Gastroesophageal sphincter (tissue), 4 donors: Measurements from ENCODE around the gene KLF9. TPM values are rescaled to one million over a fixed set of nuclear protein-coding genes. Genes with fewer than 3 reads are reported as not detected.

ENCODE experiments used
- ATAC-seq: fragments of 150-250 bp; one replicate; pipeline ENCODE4 v1.9.1; 2016; ENCODE audit warnings: mild to moderate bottlenecking, moderate library complexity
- H3K27ac ChIP-seq, 4 donors: fragments of 200-600 bp; sonication (generic) in 3 of 4; 1 replicate in 3 of 4; 2 replicates in 1 of 4; pipeline ENCODE4 v1.5.1; 2016 to 2019
- H3K27me3 ChIP-seq: fragments of 200-600 bp; sonication (generic); one replicate; pipeline ENCODE4 v1.5.1; 2019
- H3K36me3 ChIP-seq, 2 donors: fragments of 200-600 bp; sonication (generic); one replicate each; pipeline ENCODE4 v1.5.1; 2019; ENCODE audit warnings: control low read depth in 1 of 2
- H3K4me1 ChIP-seq, 3 donors: fragments of 200-600 bp; sonication (generic); 1 replicate in 2 of 3; 2 replicates in 1 of 3; pipeline ENCODE4 v1.5.1; 2016 to 2019; ENCODE audit warnings: control low read depth in 2 of 3
- H3K4me3 ChIP-seq, 2 donors: fragments of 200-600 bp; sonication (generic); one replicate each; pipeline ENCODE4 v1.5.1; 2019; ENCODE audit warnings: mild to moderate bottlenecking in 1 of 2, moderate library complexity in 1 of 2
- H3K9me3 ChIP-seq, 3 donors: fragments of 200-600 bp; sonication (generic); one replicate each; pipeline ENCODE4 v1.5.1; 2017 to 2019; ENCODE audit warnings: control low read depth in 2 of 3
- EP300 ChIP-seq: sonication (generic); formaldehyde crosslinking; IDR thresholded peaks from one replicate; pipeline ENCODE4 v1.6.1; 2017; ENCODE audit warnings: antibody characterized with exemption, mild to moderate bottlenecking
- POLR2A ChIP-seq, 2 donors: fragments of 450-650 bp; IDR thresholded peaks; one replicate each; pipeline ENCODE4 v1.6.1; 2017; ENCODE audit warnings: antibody characterized with exemption in 2 of 2, mild to moderate bottlenecking in 2 of 2, moderate library complexity in 1 of 2
- POLR2AphosphoS5 ChIP-seq: sonication (generic); formaldehyde crosslinking; IDR thresholded peaks from one replicate; pipeline ENCODE4 v1.6.1; 2017; ENCODE audit warnings: antibody characterized with exemption
- WGBS, 2 donors: methylation state at CpG; one replicate each; pipeline ENCODE4 v1.1.5; 2018; ENCODE audit warnings: low coverage in 1 of 2; 5-methylcytosine and 5-hydroxymethylcytosine counted together
- total RNA-seq, 4 donors: library from RNA; depleted of rRNA; stranded (reverse); fragments of >200 nt; gene quantifications; one replicate each; pipeline ENCODE4 v1.1.0, GENCODE V29; 2016
- TF ChIP-seq, protein P1 (sequence below), 4 experiments: fragments of 200-600 bp in 2 of 4; fragments of 450-650 bp in 2 of 4; sonication (generic) in 1 of 4; IDR thresholded peaks; one replicate each; pipeline ENCODE4 v1.5.1; 2017 to 2019; ENCODE audit warnings: antibody characterized with exemption in 4 of 4, mild to moderate bottlenecking in 2 of 4, moderate library complexity in 2 of 4

KLF9 gene
- total RNA-seq, 4 donors from 2014 or later = 117 to 224 (median 154) TPM

DNA sequence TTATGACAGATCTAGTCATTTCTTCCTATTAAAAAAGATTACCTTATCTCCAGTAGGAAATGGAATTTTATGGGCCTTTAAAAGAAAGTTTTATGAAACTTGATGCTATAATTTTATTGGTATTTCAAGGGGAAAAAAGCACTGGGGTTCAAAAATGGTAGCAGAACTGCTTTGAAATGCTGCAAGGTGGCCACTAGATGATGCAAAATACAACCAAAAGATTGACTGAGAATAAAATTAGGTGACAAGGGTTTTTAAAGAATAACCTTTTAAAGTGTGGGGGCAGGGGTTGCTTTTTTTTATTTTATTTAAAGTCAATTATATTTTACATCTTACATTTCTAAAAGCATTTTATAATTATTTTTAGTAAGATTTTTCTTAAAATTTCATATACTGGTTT is 61.7 kb downstream of the KLF9 start:
- peak overlapping the region in 1 of 4 donors; percentile 52 for H3K27ac ChIP-seq
- peaks cover 0 to 38% of the 10 kb centered on the region in 2 donors for H3K36me3 ChIP-seq
- no peak for TF ChIP-seq POLR2A (IDR thresholded peaks at IDR 0.05)
- TF ChIP-seq, protein P1, sequence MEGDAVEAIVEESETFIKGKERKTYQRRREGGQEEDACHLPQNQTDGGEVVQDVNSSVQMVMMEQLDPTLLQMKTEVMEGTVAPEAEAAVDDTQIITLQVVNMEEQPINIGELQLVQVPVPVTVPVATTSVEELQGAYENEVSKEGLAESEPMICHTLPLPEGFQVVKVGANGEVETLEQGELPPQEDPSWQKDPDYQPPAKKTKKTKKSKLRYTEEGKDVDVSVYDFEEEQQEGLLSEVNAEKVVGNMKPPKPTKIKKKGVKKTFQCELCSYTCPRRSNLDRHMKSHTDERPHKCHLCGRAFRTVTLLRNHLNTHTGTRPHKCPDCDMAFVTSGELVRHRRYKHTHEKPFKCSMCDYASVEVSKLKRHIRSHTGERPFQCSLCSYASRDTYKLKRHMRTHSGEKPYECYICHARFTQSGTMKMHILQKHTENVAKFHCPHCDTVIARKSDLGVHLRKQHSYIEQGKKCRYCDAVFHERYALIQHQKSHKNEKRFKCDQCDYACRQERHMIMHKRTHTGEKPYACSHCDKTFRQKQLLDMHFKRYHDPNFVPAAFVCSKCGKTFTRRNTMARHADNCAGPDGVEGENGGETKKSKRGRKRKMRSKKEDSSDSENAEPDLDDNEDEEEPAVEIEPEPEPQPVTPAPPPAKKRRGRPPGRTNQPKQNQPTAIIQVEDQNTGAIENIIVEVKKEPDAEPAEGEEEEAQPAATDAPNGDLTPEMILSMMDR (IDR thresholded peaks at IDR 0.05) = peak; percentile 62 to 85 (median 80)
- H3K4me3 ChIP-seq = no peak overlapping the region
- peaks cover 0 to 37% (median 0%) of the 10 kb centered on the region in 3 donors for H3K4me1 ChIP-seq
- ATAC-seq = no peak
- no peaks in the 10 kb centered on the region for H3K27me3 ChIP-seq
- H3K9me3 ChIP-seq = no peaks in the 10 kb centered on the region

DNA sequence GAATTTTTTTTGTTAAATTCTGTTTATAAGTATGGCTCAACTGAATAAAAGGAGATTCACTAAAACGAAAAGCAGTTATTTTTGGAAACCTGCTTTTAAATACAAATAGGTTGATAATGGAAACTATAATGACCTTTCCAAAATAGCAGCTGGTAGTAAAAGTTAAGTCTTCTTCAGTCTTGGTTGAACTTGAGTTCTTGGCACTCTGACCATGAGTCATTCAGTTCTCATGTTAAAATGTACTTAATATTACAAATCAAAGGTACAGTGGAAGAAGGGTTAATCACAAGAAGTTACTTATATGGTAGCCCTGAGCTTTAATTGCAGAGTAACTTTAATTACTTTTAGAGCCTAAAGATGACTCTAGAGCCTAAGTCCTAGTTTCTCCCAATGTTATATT is 62.1 kb downstream of the KLF9 start:
- WGBS, 2 donors = 24 to 42% methylated on average over 1 of the region's 1 CpG
- no peak for ATAC-seq
- H3K27ac ChIP-seq = peak overlapping the region in 1 of 4 donors; percentile 52

DNA sequence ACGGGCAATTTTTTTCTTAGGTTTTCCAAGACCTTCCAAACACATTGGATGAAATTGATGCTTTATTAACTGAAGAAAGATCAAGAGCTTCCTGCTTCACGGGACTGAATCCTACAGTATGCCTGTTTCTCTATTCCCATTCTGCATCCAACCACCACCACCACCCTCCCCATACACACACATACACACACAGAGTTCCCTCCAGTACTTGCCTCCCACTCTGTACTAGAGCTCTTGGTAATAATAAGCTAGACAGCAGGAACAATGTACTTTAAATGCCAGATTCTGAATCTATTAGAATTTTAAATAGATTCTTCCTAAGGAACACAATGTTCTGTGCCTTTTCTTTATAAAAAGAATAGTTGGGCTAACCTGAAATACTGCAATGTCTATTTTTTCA is 67.4 kb downstream of the KLF9 start:
- 80 to 83% methylated on average over 2 of the region's 2 CpGs for WGBS, 2 donors
- peaks cover 0 to 48% of the 10 kb centered on the region in 2 donors for H3K36me3 ChIP-seq
- H3K4me1 ChIP-seq = peaks cover 0 to 14% (median 0%) of the 10 kb centered on the region in 3 donors
- no peak overlapping the region for H3K27ac ChIP-seq
- no peak overlapping the region for H3K4me3 ChIP-seq
- no peak for ATAC-seq
- TF ChIP-seq POLR2A (IDR thresholded peaks at IDR 0.05) = no peak
- TF ChIP-seq, protein P1 (IDR thresholded peaks at IDR 0.05) = no peak
- no peak for TF ChIP-seq EP300
- TF ChIP-seq POLR2AphosphoS5 = no peak
- H3K27me3 ChIP-seq = no peaks in the 10 kb centered on the region
- no peaks in the 10 kb centered on the region for H3K9me3 ChIP-seq

More for the DNA sequence above, 62.1 kb downstream of the KLF9 start:
- no peaks in the 10 kb centered on the region for H3K9me3 ChIP-seq
- H3K36me3 ChIP-seq = peaks cover 0 to 38% of the 10 kb centered on the region in 2 donors
- H3K4me1 ChIP-seq = peaks cover 0 to 37% (median 0%) of the 10 kb centered on the region in 3 donors
- no peak overlapping the region for H3K4me3 ChIP-seq
- TF ChIP-seq, protein P1 (IDR thresholded peaks at IDR 0.05) = no peak
- TF ChIP-seq POLR2A (IDR thresholded peaks at IDR 0.05) (no peak), POLR2AphosphoS5 (no peak), EP300 (no peak)
- no peaks in the 10 kb centered on the region for H3K27me3 ChIP-seq

DNA sequence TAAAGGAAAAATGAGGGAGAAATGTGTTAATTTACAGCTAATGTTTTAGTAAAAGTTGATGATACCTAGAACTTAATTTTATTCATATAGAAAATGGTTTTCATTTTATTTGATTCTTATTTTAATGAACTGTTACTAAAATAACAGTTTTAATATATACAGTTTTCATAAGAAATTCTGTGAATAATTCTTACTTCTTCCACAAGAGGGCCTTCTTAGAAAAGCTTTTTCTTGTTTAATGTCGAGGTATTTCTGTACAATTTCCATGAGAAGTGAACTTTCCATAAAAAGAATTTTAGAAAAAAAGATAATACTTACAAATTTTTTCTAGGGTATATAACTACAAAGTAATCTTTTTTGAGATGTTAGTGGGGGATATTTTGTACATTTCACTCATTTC is 73.9 kb downstream of the KLF9 start:
- TF ChIP-seq POLR2A (IDR thresholded peaks at IDR 0.05) (no peak), POLR2AphosphoS5 (no peak), EP300 (no peak)
- TF ChIP-seq, protein P1 (IDR thresholded peaks at IDR 0.05) = peak; percentile 51 to 71 (median 64)
- Histone ChIP-seq H3K27ac (peak overlapping the region in 1 of 4 donors; percentile 4), H3K27me3 (no peaks in the 10 kb centered on the region), H3K36me3 (peaks cover 0 to 12% of the 10 kb centered on the region in 2 donors), H3K4me3 (no peak overlapping the region), H3K4me1 (peaks cover 0 to 12% (median 0%) of the 10 kb centered on the region in 3 donors), H3K9me3 (no peaks in the 10 kb centered on the region)
- WGBS, 2 donors = 0% methylated on average over 1 of the region's 1 CpG
- no peak for ATAC-seq

Other genes starting within 250 kb of the KLF9 start
- gene SMC5, start 155.7 kb downstream of the KLF9 start, total RNA-seq = 10 to 100 TPM; 23.4 to 74.4 (median 39.7) TPM